SH-SY5Y (cell line): ENCODE measurements around the gene C18orf63.

Source experiments
- GATA2 ChIP-seq: IDR thresholded peaks from 2 replicates; pipeline ENCODE4 v1.6.1; 2011; ENCODE audit warnings: mild to moderate bottlenecking, low read depth, low read length
- GATA3 ChIP-seq: IDR thresholded peaks from 2 replicates; pipeline ENCODE4 v1.6.1; 2011; ENCODE audit warnings: low read depth, mild to moderate bottlenecking, low read length, moderate library complexity

Gene C18orf63

GRCh38 chr18:74334242-74334893 is 18.7 kb downstream of the C18orf63 start:
- no peak for TF ChIP-seq GATA3

- TF ChIP-seq GATA2 (no peak), GATA3 (no peak)
These were observed 21.0 kb downstream of the C18orf63 start for GRCh38 chr18:74336656-74337055.

GRCh38 chr18:74337155-74337911 is 21.7 kb downstream of the C18orf63 start:
- TF ChIP-seq GATA3 = no peak
- no peak for TF ChIP-seq GATA2

- TF ChIP-seq GATA2 (no peak), GATA3 (no peak)
These were observed 22.3 kb downstream of the C18orf63 start for GRCh38 chr18:74337912-74338309.

GRCh38 chr18:74342416-74343043 is 26.9 kb downstream of the C18orf63 start:
- no peak for TF ChIP-seq GATA2
- no peak for TF ChIP-seq GATA3

GRCh38 chr18:74346206-74346605 is 30.6 kb downstream of the C18orf63 start:
- TF ChIP-seq GATA2 (no peak), GATA3 (no peak)

- TF ChIP-seq GATA2 (no peak), GATA3 (no peak)
These were observed 32.9 kb downstream of the C18orf63 start for GRCh38 chr18:74348581-74348980.

- TF ChIP-seq GATA2 (no peak), GATA3 (no peak)
These were observed 35.7 kb downstream of the C18orf63 start for GRCh38 chr18:74351354-74351753.

- TF ChIP-seq GATA3 (no peak), GATA2 (no peak)
These were observed 37.6 kb downstream of the C18orf63 start for GRCh38 chr18:74353169-74353775.

- TF ChIP-seq GATA2 (no peak), GATA3 (no peak)
These were observed 41.3 kb downstream of the C18orf63 start for GRCh38 chr18:74356959-74357358.

- TF ChIP-seq GATA3 (no peak), GATA2 (no peak)
These were observed 45.4 kb downstream of the C18orf63 start for GRCh38 chr18:74360852-74361655.

GRCh38 chr18:74367905-74368304 is 52.3 kb downstream of the C18orf63 start:
- TF ChIP-seq GATA2 (no peak), GATA3 (no peak)

- TF ChIP-seq GATA3 = no peak
- TF ChIP-seq GATA2 = no peak
These were observed 53.5 kb downstream of the C18orf63 start for GRCh38 chr18:74368901-74369705.
